Measurements from ENCODE around the gene QSER1.

DNA sequence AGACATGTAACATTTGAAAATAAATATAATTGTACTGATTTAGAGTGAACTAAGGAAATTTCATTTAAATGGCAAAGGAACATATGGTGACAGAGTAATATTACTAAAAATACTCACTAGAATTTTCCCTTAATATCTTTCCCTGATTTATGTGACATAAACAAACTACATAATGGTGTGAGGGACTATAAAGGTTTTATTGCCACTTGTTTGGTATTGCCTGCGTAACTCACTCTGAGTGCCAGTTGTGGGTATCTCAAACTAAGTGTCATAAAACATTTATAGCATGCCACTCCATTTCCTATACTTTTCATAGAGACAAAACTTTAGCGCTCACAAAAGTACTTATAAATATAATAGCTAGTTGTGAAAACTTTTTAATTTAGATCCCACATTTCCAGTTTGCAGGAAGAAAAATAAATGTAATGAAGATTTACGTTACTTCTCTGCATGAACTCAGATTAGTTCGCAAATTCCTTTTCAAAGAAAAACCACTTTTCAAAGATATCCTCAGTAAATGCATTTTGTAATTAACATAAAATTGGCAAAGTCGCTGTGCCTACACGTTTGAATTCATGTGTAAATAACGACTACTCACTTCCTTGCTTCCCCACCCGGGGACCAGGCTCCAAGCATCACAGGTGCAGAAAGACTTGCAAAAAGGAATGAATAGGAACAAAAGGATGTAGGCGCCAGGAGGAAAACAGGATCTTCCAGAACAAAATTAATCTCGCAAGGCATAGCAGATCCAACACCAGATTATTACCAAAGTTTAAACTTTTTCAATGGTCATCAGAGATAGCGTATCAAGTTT, 1.6 kb upstream of the QSER1 start:
- TF ChIP-seq TCF12 (IDR thresholded peaks at IDR 0.05; ENCODE audit: low read depth, low read length) (no peak), JUNB (IDR thresholded peaks at IDR 0.05) (no peak), POLR2AphosphoS5 (IDR thresholded peaks at IDR 0.05; ENCODE audit: low read length) (no peak)
- TF ChIP-seq, protein P1, sequence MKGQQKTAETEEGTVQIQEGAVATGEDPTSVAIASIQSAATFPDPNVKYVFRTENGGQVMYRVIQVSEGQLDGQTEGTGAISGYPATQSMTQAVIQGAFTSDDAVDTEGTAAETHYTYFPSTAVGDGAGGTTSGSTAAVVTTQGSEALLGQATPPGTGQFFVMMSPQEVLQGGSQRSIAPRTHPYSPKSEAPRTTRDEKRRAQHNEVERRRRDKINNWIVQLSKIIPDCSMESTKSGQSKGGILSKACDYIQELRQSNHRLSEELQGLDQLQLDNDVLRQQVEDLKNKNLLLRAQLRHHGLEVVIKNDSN (IDR thresholded peaks at IDR 0.05; ENCODE audit: borderline replicate concordance, extremely low read length, insufficient read depth, low read depth, low read length): no peak

Measured in GM12878 (cell line).